ENCODE data around the gene HNRNPA3.
"Not testable (repeated sequence)": the region's sequence is repeated elsewhere in the genome, so short reads cannot be mapped to it uniquely, and the experiment has no call there.

HNRNPA3 gene

GRCh38 chr2:177217247-177217843 is 4.8 kb downstream of the HNRNPA3 start:
- TF ChIP-seq, protein P1, sequence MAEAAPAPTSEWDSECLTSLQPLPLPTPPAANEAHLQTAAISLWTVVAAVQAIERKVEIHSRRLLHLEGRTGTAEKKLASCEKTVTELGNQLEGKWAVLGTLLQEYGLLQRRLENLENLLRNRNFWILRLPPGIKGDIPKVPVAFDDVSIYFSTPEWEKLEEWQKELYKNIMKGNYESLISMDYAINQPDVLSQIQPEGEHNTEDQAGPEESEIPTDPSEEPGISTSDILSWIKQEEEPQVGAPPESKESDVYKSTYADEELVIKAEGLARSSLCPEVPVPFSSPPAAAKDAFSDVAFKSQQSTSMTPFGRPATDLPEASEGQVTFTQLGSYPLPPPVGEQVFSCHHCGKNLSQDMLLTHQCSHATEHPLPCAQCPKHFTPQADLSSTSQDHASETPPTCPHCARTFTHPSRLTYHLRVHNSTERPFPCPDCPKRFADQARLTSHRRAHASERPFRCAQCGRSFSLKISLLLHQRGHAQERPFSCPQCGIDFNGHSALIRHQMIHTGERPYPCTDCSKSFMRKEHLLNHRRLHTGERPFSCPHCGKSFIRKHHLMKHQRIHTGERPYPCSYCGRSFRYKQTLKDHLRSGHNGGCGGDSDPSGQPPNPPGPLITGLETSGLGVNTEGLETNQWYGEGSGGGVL (tag by site-specific recombination; IDR thresholded peaks at IDR 0.05) = no peak
- no peak for TF ChIP-seq ZSCAN23 (tag by site-specific recombination; IDR thresholded peaks at IDR 0.05)
- TF ChIP-seq ZBTB21 (tag by site-specific recombination; IDR thresholded peaks at IDR 0.05) = no peak
- TF ChIP-seq ZBTB11 (tag by site-specific recombination; conservative IDR thresholded peaks at IDR 0.05; ENCODE audit: low read depth) = no peak
- TF ChIP-seq, protein P2, sequence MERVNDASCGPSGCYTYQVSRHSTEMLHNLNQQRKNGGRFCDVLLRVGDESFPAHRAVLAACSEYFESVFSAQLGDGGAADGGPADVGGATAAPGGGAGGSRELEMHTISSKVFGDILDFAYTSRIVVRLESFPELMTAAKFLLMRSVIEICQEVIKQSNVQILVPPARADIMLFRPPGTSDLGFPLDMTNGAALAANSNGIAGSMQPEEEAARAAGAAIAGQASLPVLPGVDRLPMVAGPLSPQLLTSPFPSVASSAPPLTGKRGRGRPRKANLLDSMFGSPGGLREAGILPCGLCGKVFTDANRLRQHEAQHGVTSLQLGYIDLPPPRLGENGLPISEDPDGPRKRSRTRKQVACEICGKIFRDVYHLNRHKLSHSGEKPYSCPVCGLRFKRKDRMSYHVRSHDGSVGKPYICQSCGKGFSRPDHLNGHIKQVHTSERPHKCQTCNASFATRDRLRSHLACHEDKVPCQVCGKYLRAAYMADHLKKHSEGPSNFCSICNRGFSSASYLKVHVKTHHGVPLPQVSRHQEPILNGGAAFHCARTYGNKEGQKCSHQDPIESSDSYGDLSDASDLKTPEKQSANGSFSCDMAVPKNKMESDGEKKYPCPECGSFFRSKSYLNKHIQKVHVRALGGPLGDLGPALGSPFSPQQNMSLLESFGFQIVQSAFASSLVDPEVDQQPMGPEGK (tag by site-specific recombination; IDR thresholded peaks at IDR 0.05) = no peak
- TF ChIP-seq ZNF555 (tag by site-specific recombination; conservative IDR thresholded peaks at IDR 0.05) = no peak
- TF ChIP-seq ZNF10 (tag by site-specific recombination; IDR thresholded peaks at IDR 0.05) = no peak
- TF ChIP-seq ZNF426 (tag by site-specific recombination; IDR thresholded peaks at IDR 0.05) = no peak
- TF ChIP-seq OSR2 (tag by site-specific recombination; IDR thresholded peaks at IDR 0.05) = no peak
- no peak for TF ChIP-seq ZNF2 (tag by site-specific recombination; IDR thresholded peaks at IDR 0.05)
- no peak for TF ChIP-seq KLF7 (tag by site-specific recombination; IDR thresholded peaks at IDR 0.05; ENCODE audit: borderline replicate concordance)
- no peak for TF ChIP-seq SCRT1 (tag by site-specific recombination; IDR thresholded peaks at IDR 0.05; ENCODE audit: borderline replicate concordance)
- TF ChIP-seq PRDM2 (tag by site-specific recombination; IDR thresholded peaks at IDR 0.05; ENCODE audit: borderline replicate concordance) = no peak
- TF ChIP-seq MZF1 (tag by site-specific recombination; IDR thresholded peaks at IDR 0.05; ENCODE audit: borderline replicate concordance) = no peak
- no peak for TF ChIP-seq SCRT2 (tag by site-specific recombination; IDR thresholded peaks at IDR 0.05)
- TF ChIP-seq ZNF521 (tag by site-specific recombination; IDR thresholded peaks at IDR 0.05) = no peak
- no peak for TF ChIP-seq ZNF280D (tag by site-specific recombination; IDR thresholded peaks at IDR 0.05)
- no peak for TF ChIP-seq HOXA7 (CRISPR knock-in tag; IDR thresholded peaks at IDR 0.05; ENCODE audit: borderline replicate concordance)
- Histone ChIP-seq H3K4me1 (ENCODE audit: control insufficient read depth, insufficient read depth, low read length) (no peaks in the 10 kb centered on the region), H3K27ac (ENCODE audit: extremely low read depth, low read depth, low read length) (no peak overlapping the region), H3K4me3 (ENCODE audit: low read depth, low read length) (no peak overlapping the region), H3K36me3 (ENCODE audit: control insufficient read depth in 2 of 2, insufficient read depth in 1 of 2, low read length in 2 of 2) (peaks cover 45 to 86% of the 10 kb centered on the region in 2 experiments), H3K9me3 (ENCODE audit: control insufficient read depth, insufficient read depth, low read depth, low read length) (no peaks in the 10 kb centered on the region)
- ChIA-PET CTCF (interaction anchor here (0.8 to 0.9 kb wide), 2 partner anchors 69 to 118 kb away, joined by 3 read pairs; no protein-coding TSS in a partner anchor), POLR2A (interaction anchor here (0.9 kb wide), 1 partner anchor 23 kb away, joined by 3 read pairs; no protein-coding TSS in a partner anchor)

DNA sequence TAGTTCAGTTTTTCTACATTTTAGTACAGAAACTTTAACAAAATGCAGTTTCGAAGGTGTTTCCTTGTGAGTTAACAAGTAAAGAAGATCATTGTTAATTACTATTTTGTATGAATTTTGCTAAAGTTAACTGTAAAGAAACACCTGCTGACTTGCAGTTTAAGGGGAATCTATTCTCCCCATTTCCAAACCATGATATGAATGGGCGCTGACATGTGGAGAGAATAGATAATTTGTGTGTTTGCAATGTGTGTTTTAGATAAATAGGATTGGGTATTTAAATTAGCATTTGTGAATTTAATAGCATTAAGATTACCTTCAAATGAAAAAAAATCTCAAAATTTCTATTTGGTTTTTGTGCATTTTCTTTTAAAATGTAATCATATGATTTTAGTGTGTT is 7.2 kb downstream of the HNRNPA3 start:
- H3K4me3 ChIP-seq (ENCODE audit: low read depth, low read length); H3K27ac ChIP-seq (ENCODE audit: extremely low read depth, low read depth, low read length); POLR2A ChIA-PET; H3K9me3 ChIP-seq (ENCODE audit: control insufficient read depth, insufficient read depth, low read depth, low read length); H3K4me1 ChIP-seq (ENCODE audit: control insufficient read depth, insufficient read depth, low read length): not testable (repeated sequence)
- peaks cover 47 to 80% of the 10 kb centered on the region in 2 experiments for H3K36me3 ChIP-seq (ENCODE audit: control insufficient read depth in 2 of 2, insufficient read depth in 1 of 2, low read length in 2 of 2)
- CTCF ChIA-PET = interaction anchor here (0.7 kb wide), 1 partner anchor 1030 kb away, joined by 3 read pairs; no protein-coding TSS in a partner anchor
